HG02870 (cell line): ENCODE measurements around the gene ILF3.

ENCODE experiments used
- ATAC-seq: cut with Tn5 transposase; IDR thresholded peaks from one replicate; pipeline ENCODE4 v1.9.1; 2021; ENCODE audit warnings: mild to moderate bottlenecking, moderate library complexity; ENCODE audit not compliant: unreplicated experiment

Gene ILF3

GRCh38 chr19:10694706-10695307, 40.7 kb downstream of the ILF3 start:
- ATAC-seq, result no peak

- ATAC-seq, result peak; percentile 73
Measured at GRCh38 chr19:10695401-10696398, 41.6 kb downstream of the ILF3 start.

- ATAC-seq, result no peak
Measured at GRCh38 chr19:10699650-10700335, 45.6 kb downstream of the ILF3 start.

- ATAC-seq, result no peak
Measured at GRCh38 chr19:10701955-10702525, 47.9 kb downstream of the ILF3 start.

- ATAC-seq, result no peak
Measured at GRCh38 chr19:10706990-10707389, 52.8 kb downstream of the ILF3 start.

GRCh38 chr19:10707440-10707839, 53.3 kb downstream of the ILF3 start:
- no peak for ATAC-seq

GRCh38 chr19:10708291-10708690, 54.1 kb downstream of the ILF3 start:
- no peak for ATAC-seq

GRCh38 chr19:10712045-10712444, 57.9 kb downstream of the ILF3 start:
- no peak for ATAC-seq

- no peak for ATAC-seq
Measured at GRCh38 chr19:10712754-10713153, 58.6 kb downstream of the ILF3 start.

- ATAC-seq, result no peak
Measured at GRCh38 chr19:10713317-10713716, 59.2 kb downstream of the ILF3 start.

GRCh38 chr19:10717054-10717355, 62.9 kb downstream of the ILF3 start:
- ATAC-seq, result no peak

- peak; percentile 89 for ATAC-seq
Measured at GRCh38 chr19:10717356-10718204, 63.4 kb downstream of the ILF3 start, which contains the start of gene DNM2. Gene DNM2 (plus strand): TSS chr19:10718079. CDS start chr19:10718243, 164 bp downstream.

GRCh38 chr19:10718205-10719196, 64.4 kb downstream of the ILF3 start:
- ATAC-seq, result no peak

- no peak for ATAC-seq
Measured at GRCh38 chr19:10719466-10719961, 65.4 kb downstream of the ILF3 start.

GRCh38 chr19:10720607-10721125, 66.5 kb downstream of the ILF3 start:
- no peak for ATAC-seq

GRCh38 chr19:10723591-10723990, 69.4 kb downstream of the ILF3 start:
- ATAC-seq, result no peak

- ATAC-seq, result no peak
Measured at GRCh38 chr19:10724573-10725071, 70.5 kb downstream of the ILF3 start.

- no peak for ATAC-seq
Measured at GRCh38 chr19:10725415-10725814, 71.3 kb downstream of the ILF3 start.

- no peak for ATAC-seq
Measured at GRCh38 chr19:10726268-10726667, 72.1 kb downstream of the ILF3 start.
